Left colon (tissue), 2 donors: ENCODE results near the gene ZCCHC3. TPM values are rescaled to one million over a fixed set of nuclear protein-coding genes. Genes with fewer than 3 reads are reported as not detected.
A peak's percentile ranks its signal among the peaks of the same experiment; 100 is the strongest.
"Not testable (repeated sequence)": the region's sequence is repeated elsewhere in the genome, so short reads cannot be mapped to it uniquely, and the experiment has no call there.

Source experiments
- ATAC-seq: fragments of 200-7000 bp; cut with Tn5 transposase; one replicate; pipeline ENCODE4 v1.9.1; 2020; ENCODE audit warnings: mild to moderate bottlenecking, moderate library complexity
- DNase-seq, 2 donors: peaks; one replicate each; pipeline ENCODE4 v3.0.0-alpha.2; 2020
- intact Hi-C, 2 donors: fragments of 100-400 bp; cut with DNase I in 1 of 2; cut with micrococcal nuclease in 1 of 2; formaldehyde crosslinking; loops; one replicate each; pipeline versions ENCODE4 v1.11.2 to v1.14.0; 2022; cut with DNase I, micrococcal nuclease
- total RNA-seq, 2 donors: library from RNA; stranded (reverse); fragmentation: NEBNext Ultra II Directional; extraction: Animal tissue kit (Norgen Biotek cat#: 25700); gene quantifications; one replicate each; pipeline ENCODE4 v1.2.1, GENCODE V29; 2021
- donor health status: DM: no; HTN: no; CAD: no.
- donor health status: DM: yes; HTN: yes; CAD: no.

The ZCCHC3 gene
- total RNA-seq, 2 donors from 2014 or later, result 10.2 to 13.0 TPM

DNA sequence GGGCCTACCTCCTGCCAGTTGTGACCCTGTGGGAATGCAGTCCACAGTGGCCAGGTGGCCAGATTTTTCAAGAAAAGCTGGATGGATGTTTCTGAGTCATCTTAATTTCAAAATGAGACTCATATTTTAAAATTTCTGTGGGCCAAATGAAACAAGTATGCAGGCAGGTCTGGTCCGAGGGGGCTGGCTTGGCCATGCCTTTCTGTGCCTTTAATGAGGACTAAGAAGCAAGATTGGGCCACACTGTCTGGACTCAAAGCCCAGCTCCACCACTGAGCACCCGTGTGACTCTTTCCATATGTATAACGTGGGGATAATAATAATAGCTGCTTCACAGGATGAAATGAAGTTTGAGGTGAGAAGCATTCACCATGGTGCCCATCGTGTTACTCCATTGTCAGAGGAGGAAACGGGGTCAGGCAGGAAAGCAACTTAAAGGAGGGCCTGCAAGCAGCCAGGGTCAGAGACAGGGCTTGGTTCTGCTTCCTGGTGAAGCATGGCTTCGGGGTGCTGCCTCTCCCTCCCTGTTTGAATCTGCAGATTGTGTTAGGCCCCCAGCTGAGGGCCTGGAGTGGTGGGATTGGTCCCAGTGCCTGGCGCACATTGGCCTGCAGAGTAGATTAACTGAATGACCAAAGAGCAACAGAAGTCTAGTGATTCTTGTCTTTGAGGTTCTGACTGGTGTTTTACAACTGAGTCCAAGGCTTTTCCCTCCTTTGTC is 31.8 kb downstream of the ZCCHC3 start:
- ATAC-seq (no peak), DNase-seq (no peak)
- intact Hi-C loops, result no loop called here

DNA sequence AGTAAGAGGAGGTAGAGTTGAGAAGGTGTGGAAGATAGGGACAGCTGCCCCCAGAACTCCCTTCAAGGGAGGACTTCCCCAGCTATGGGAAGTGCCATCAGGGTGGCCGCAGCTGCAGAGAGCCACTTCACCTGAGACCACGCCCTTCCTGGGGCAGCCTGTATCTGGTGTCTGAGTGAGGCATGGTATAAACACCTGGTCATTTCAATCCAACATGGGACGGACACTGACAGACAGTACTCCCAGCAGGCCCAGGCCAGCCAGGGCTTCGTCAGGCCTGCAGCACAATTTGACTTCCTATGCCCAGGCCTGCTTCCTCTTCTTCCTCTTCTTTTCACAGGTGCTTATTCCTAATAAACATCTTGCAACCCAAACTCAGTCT is 32.5 kb downstream of the ZCCHC3 start:
- DNase-seq, result peak in 1 of 2 donors; percentile 32
- intact Hi-C loops, result loop anchor here in 1 of 2 donors (10.0 kb wide), 1 partner anchor 45 kb away; no protein-coding TSS in a partner anchor
- no peak for ATAC-seq

DNA sequence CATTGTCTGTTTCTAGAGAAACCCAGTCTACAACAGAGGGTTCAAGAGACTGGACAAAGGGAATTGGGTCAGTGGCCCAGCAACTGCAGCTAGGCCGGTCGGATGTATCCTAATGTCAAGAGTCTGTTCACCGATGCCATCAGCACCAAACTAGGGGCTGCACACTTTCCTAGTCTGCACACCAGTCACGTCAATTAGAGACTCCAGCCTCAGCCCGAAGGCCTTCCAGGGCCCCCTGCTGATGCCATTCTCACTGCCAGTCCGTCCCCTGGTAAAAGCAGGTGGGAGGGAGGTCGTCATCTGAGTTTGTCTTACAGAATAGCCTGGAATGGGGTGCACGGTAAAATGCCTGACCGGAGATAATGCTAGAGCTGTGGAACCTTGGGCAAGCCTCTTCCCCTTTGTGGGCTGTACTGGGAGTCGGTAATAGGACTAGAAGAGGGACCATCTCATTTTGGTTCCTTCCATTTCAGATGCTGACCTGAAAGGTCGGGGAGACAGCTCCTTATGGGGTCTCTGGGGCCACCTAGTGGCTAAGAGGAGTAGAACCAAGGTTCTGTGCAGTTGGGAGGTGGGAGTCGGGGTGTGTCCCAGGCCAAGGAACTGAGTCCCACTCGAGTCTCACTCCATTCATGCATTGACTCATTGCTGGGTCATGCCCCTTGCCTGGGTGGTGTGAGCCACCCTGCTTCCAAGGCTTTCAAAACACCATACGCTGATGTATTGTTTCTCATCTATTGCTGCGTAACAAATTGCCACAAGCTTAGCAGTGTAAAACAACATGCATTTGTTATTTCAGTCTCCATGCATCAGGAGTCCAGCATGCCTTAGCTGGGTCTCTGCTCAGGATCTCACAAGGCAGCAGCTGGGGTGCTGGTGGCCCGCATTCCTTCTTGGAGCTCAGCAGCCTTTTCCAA is 33.1 kb downstream of the ZCCHC3 start:
- DNase-seq, result peak in 1 of 2 donors; percentile 53
- intact Hi-C loops, result loop anchor here in 1 of 2 donors (10.0 kb wide), 1 partner anchor 46 kb away; no protein-coding TSS in a partner anchor
- ATAC-seq, result peak; percentile 23

DNA sequence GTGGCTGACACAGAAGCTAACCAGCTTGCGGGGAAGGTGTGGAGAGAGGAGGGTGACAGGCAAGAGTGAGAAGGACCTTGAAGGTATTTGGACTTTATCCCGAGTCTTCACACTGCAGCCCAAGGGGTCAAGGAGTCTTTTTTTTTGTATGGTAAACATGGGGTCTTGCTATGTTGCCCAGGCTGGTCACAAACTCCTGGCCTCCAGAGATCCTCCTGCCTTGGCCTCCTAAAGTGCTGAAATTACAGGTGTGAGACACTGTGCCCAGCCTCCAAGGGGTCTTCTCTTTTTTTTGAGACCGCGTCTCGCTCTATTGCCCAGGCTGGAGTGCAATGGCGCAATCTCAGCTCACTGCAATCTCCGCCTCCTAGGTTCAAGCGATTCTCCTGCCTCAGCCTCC is 37.2 kb downstream of the ZCCHC3 start:
- DNase-seq (no peak), ATAC-seq (no peak)
- intact Hi-C loops, result loop anchor here in 1 of 2 donors (10.0 kb wide), 1 partner anchor 50 kb away; no protein-coding TSS in a partner anchor

DNA sequence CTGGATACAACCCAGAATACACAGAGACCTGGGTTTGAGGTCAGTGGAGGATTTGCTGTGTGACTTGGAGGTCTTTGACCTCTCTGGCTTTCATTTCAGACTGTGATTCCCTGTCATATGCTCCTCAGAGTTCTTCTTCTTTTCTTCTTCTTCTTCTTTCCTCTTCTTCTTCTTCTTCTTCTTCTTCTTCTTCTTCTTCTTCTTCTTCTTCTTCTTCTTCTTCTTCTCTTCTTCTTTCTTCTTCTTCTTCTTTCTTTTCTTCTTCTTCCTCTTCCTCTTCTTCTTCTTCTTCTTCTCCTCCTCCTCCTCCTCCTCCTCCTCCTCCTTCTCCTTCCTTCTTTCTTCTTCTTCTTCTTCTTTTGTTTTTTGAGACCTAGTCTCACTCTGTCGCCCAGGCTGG is 38.7 kb downstream of the ZCCHC3 start:
- intact Hi-C loops, result loop anchor here in 1 of 2 donors (10.0 kb wide), 1 partner anchor 51 kb away; no protein-coding TSS in a partner anchor
- DNase-seq, ATAC-seq: not testable (repeated sequence)

DNA sequence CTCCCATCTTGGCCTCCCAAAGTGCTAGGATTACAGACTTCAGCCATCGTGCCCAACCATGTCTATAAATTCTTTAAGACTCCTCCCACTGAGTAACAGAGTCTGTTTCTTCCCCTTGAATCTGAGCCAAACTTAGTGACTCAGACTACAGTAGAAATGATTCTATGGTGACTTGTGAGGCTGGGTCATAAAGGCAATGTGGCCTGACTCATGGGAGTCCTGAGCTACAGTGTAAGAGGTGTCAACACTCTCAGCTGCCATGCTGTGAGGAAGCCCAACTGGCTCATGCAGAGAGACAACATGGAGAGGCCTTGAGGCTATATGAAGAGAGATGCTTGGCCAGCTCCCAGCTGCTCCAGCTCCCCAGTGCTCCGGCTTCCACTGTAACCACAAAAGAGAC is 44.3 kb downstream of the ZCCHC3 start:
- ATAC-seq (peak; percentile 84), DNase-seq (no peak)
- intact Hi-C loops, result no loop called here

DNA sequence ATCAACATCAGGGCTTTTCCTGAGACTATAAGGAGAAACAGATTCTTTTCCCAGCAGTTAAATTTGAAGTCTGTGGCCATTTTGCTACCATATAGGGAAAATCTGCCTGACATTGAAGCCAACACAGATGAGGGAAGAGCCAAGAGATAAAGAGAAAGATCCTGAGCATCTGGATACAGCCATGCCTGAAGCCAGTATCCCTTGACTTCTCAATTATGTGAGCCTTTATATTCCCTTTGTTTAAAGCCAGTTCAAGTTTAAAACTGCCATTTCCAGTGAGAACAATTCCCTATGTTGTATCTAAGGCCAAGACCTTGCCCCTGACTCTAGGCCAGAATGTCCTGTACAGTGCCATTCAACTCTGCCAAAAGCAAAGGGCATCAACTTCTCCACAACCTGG is 45.7 kb downstream of the ZCCHC3 start:
- intact Hi-C loops, result no loop called here
- DNase-seq, result no peak
- no peak for ATAC-seq

DNA sequence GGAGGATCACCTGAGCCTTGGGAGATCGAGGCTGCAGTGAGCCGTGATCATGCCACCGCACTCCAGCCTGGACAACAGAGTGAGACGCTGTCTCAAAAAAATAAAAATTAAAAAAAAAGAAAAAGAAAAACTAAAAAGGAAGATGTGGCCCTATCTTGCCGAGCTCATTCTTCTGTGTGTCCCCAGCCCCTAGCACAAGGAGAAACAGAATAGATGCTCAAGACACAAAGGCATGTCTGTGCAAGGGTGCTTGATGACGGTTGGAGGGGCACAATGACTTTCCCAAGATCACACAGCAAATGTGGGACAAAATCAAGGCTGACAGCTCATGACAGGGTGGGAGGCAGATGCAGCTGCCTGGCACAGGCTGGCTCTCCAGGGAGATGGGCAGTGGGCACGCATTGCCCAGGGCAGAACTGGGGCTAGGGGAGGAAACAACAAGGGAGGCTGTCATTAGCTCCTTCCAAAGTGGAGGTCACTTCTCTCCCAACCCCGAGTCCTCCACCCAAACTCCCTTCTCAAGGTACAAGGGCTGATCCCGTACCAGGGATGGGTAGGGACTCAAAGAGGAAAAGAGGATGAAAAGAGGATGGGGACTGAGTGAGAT is 48.8 kb downstream of the ZCCHC3 start:
- ATAC-seq (no peak), DNase-seq (no peak)
- intact Hi-C loops, result no loop called here

DNA sequence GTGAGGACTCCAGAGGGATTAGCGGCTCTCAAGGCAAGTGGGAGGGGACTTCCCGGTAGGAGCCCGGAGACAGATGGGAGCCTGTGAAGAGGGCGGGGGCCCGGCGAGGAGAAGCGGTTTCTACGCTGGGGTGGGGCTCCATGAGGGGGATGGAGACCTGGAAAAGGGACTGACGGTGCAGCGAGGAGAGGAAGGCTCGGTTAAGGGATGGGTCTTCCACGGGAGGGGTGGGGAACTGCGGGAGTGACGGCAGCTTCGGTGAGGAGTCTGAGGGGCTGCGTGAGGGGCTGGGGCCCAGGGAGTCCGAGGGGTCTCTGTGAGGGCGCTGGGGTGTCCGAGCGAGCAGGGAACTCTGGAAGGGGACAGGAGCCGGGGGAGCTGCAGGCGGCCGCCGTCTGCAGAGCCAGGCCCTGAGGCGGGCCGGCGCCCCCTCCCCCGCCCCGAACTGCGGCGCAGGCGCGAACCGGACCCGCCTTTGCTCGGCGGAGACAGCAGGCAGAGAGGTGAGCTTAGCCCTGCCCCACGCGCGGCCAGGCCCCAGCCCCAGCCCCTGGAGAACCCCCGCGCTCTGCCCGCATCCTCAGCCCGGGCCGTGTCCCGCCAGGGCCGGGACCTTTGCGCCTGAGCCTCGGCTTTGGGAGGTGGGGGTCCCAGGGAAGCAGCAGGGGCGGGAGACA is 49.4 kb downstream of the ZCCHC3 start, which contains the start of gene NRSN2:
Gene NRSN2, plus strand, starts transcription at position 472 of the 677 bp plus-strand sequence. CDS start 2,533 bp downstream, outside the sequence.
- DNase-seq, result peak; percentile 60 to 68
- intact Hi-C loops, result no loop called here
- peak; percentile 56 for ATAC-seq

DNA sequence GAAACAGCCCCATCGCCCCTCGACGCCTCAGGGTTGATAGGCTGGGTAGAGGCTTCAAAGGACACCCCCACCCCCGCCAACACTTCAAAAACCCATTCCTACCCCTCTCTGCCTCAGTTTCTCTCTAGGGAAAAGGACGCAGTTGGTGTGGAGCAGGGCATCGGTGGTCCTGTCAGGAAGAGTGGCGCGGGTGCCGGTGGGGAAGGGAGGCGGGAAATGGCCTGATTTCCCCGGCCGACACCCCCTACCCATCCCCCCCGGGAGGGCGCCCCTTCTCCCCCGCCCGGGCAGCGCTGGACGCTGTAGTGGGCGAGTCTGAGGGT is 49.9 kb downstream of the ZCCHC3 start:
- no peak for ATAC-seq
- DNase-seq, result no peak
- intact Hi-C loops, result no loop called here

DNA sequence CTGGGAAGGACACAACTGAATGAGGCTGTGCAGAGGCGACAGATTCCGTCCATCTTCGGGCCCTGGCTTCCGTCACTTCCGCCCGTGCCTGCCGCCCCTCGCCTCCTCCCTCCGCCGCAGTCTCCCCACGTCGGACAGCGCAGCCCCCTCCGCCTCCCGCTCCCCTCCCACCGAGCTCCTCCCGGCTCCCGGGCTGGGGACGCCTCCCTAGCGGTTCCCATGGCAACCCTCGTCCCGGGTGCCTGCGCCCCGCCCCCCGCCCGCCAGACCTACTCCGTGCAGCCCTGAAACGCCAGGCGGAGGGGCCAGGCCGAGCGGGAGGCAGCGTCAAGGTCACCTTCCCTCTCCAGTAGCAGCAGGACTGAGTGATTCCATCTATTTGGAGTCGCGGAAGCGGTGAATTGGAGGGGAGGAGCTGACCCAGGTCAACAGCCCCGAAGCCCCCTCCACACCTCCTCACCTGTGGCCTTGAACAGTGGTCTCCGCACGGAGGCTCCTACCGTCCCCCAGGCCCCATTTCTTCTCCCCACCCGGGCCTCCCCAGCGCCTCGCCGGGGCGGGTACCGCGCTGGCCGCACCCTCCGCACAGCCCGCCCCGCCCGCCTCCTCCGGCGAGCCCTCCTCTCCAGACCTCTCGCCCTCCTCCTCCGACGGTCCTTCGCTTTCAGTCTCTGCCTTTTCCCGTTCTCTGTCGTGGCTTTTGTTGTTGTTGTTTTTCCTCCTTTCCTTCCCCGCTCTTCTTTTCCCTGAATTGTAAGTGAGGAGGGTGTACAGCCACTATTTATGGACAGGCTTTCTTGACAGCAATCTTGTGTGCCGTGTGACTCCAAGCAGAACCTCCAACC is 50.5 kb downstream of the ZCCHC3 start:
- intact Hi-C loops, result no loop called here
- DNase-seq, result peak; percentile 85 to 93
- peak; percentile 85 for ATAC-seq

DNA sequence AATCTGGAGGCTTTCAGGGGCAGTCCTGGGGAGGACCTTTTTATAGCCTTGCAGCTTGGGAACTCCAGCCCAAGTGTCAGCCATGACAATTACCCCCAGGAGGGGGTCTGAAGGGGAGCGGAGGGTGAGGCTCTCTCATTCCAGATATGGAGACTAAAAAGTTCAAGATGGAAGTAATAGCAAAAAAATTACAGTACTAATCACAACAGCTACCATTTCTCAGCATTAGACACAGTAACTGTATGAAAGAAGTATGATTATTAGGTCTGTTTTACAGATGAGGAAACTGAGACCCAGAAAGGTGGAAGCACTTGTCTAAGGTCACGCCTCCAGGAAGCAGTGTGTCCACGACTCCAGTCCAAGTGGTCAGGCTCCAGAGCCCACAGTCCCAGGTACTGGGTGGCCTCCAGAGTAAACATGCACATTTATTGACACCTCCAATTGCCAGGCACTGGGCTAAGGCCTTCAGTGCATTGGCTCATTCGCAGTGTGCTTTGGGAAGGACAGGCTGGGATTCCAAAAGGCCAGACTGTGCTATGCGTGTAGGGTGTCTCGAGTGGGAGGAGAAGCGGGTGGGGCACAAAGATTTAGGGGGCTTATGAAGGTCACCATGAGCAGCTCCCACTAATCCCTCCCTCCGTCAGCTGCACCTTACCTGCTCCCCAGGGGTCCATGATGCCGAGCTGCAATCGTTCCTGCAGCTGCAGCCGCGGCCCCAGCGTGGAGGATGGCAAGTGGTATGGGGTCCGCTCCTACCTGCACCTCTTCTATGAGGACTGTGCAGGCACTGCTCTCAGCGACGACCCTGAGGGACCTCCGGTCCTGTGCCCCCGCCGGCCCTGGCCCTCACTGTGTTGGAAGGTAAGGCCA is 51.8 kb downstream of the ZCCHC3 start:
- ATAC-seq (no peak), DNase-seq (no peak)
- intact Hi-C loops, result no loop called here

Other genes starting within 250 kb of the ZCCHC3 start
- gene DEFB125, start 209.9 kb upstream of the ZCCHC3 start, total RNA-seq, result not detected
- not detected for gene DEFB126, start 155.0 kb upstream of the ZCCHC3 start, total RNA-seq
- not detected for gene DEFB127, start 140.1 kb upstream of the ZCCHC3 start, total RNA-seq
- gene DEFB128, start 107.9 kb upstream of the ZCCHC3 start, total RNA-seq, result not detected
- gene DEFB129, start 70.3 kb upstream of the ZCCHC3 start, total RNA-seq, result not detected
- gene DEFB132, start 39.8 kb upstream of the ZCCHC3 start, total RNA-seq, result not detected
- gene C20orf96, start 6.8 kb upstream of the ZCCHC3 start, total RNA-seq, result 10 to 100 TPM; 10.1 to 13.1 TPM
- 1 to 10 TPM; 3.8 to 5.6 TPM for gene SOX12, start 28.0 kb downstream of the ZCCHC3 start, total RNA-seq
- 1 to 10 TPM; 9.4 to 10.0 TPM for gene NRSN2, start 49.5 kb downstream of the ZCCHC3 start, total RNA-seq
- 10 to 100 TPM in 1 of 2 donors, 1 to 10 TPM in 1; 6.4 to 16.7 TPM for gene TRIB3, start 83.2 kb downstream of the ZCCHC3 start, total RNA-seq
- 100 to 1,000 TPM; 103 to 134 TPM for gene RBCK1, start 110.7 kb downstream of the ZCCHC3 start, total RNA-seq
- 10 to 100 TPM; 29.0 to 32.3 TPM for gene TBC1D20, start 165.0 kb downstream of the ZCCHC3 start, total RNA-seq
- gene CSNK2A1, start 246.2 kb downstream of the ZCCHC3 start, total RNA-seq, result 100 to 1,000 TPM; 106 to 117 TPM